Measurements from ENCODE around the gene CAMK2N2.

- TF ChIP-seq EZH2phosphoT487 (IDR thresholded peaks at IDR 0.05; ENCODE audit: insufficient read depth, low read depth) (no peak), EZH2 (IDR thresholded peaks at IDR 0.05; ENCODE audit: insufficient read depth, poor library complexity, severe bottlenecking) (no peak)
Observed at GRCh38 chr3:184291044-184291737, 29.8 kb upstream of the CAMK2N2 start.
